Measurements from ENCODE around the gene FBXO11. TPM values are rescaled to one million over a fixed set of nuclear protein-coding genes. Genes with fewer than 3 reads are reported as not detected.

FBXO11 gene
- total RNA-seq, 1 donor from 2014 or later, result 35.8 TPM

DNA sequence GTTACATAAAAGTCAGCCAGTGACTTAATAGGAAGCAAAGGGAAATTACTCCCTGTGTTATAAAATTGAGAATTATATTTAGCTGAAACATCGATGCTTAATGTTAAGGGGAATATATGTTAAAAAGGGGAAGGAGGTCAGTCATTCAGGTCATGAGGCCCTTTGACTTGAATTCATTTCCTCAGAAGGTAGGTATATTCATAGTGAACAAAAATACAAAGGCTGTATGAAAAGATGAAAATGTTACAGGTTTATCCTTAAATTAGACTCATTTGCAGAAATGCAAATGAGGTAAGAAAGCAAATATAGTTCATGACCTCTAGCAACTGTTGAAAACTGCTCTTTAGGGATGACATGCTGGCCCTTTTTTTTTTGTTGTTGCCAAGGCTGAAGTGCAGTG is 102.5 kb downstream of the FBXO11 start:
- intact Hi-C loops (cut with DNase I), result no loop called here
- Histone ChIP-seq H3K4me3 (no peak overlapping the region), H3K9me3 (no peaks in the 10 kb centered on the region), H3K4me1 (no peaks in the 10 kb centered on the region), H3K27ac (no peak overlapping the region), H3K36me3 (peaks cover 9 to 92% of the 10 kb centered on the region in 2 donors), H3K27me3 (no peaks in the 10 kb centered on the region)
- TF ChIP-seq, protein P1, sequence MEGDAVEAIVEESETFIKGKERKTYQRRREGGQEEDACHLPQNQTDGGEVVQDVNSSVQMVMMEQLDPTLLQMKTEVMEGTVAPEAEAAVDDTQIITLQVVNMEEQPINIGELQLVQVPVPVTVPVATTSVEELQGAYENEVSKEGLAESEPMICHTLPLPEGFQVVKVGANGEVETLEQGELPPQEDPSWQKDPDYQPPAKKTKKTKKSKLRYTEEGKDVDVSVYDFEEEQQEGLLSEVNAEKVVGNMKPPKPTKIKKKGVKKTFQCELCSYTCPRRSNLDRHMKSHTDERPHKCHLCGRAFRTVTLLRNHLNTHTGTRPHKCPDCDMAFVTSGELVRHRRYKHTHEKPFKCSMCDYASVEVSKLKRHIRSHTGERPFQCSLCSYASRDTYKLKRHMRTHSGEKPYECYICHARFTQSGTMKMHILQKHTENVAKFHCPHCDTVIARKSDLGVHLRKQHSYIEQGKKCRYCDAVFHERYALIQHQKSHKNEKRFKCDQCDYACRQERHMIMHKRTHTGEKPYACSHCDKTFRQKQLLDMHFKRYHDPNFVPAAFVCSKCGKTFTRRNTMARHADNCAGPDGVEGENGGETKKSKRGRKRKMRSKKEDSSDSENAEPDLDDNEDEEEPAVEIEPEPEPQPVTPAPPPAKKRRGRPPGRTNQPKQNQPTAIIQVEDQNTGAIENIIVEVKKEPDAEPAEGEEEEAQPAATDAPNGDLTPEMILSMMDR (IDR thresholded peaks at IDR 0.05), result no peak
- no peak for TF ChIP-seq POLR2A (IDR thresholded peaks at IDR 0.05)
- TF ChIP-seq POLR2AphosphoS5 (IDR thresholded peaks at IDR 0.05; ENCODE audit: insufficient read depth in 1 of 2, low read depth in 1 of 2), result no peak
- no peak for DNase-seq (ENCODE audit: extremely low spot score in 2 of 2)

DNA sequence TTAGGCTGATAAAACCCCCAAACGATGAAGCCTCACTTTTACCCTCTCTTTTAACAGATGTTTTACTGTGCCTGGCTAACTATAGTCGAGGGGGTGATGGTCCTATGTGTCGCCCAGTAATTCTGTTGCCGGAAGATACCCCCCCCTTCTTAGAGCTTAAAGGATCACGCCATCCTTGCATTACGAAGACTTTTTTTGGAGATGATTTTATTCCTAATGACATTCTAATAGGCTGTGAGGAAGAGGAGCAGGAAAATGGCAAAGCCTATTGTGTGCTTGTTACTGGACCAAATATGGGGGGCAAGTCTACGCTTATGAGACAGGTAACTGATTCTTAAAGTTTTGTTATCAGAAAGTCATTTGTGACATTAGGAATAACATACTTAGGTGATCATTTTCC is 102.9 kb downstream of the FBXO11 start:
- Histone ChIP-seq H3K4me3 (no peak overlapping the region), H3K36me3 (peaks cover 9 to 91% of the 10 kb centered on the region in 2 donors), H3K9me3 (no peaks in the 10 kb centered on the region), H3K4me1 (no peaks in the 10 kb centered on the region), H3K27me3 (no peaks in the 10 kb centered on the region), H3K27ac (no peak overlapping the region)
- no peak for DNase-seq (ENCODE audit: extremely low spot score in 2 of 2)
- intact Hi-C loops (cut with DNase I), result no loop called here
- TF ChIP-seq, protein P1 (IDR thresholded peaks at IDR 0.05), result no peak
- no peak for TF ChIP-seq POLR2AphosphoS5 (IDR thresholded peaks at IDR 0.05; ENCODE audit: insufficient read depth in 1 of 2, low read depth in 1 of 2)
- no peak for TF ChIP-seq POLR2A (IDR thresholded peaks at IDR 0.05)

DNA sequence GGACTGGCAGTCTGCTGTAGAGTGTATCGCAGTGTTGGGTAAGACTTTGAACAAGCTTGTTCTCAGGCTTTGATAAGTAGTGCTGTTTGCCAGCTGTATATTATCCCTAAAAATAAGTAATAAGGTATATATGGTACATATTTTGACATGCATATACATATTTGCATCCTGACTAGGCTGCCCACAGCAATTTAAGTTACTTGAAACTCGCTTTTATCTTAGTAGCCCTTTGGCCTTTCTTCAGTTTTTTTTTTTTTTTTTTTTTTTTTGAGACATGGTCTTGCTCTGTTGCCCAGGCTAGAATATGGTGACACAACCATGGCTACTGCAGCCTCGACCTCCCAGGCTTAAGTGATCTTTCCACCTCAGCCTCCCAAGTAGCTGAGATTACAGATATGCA is 105.2 kb downstream of the FBXO11 start:
- Histone ChIP-seq H3K27ac (no peak overlapping the region), H3K27me3 (no peaks in the 10 kb centered on the region), H3K4me1 (no peaks in the 10 kb centered on the region), H3K36me3 (peaks cover 9 to 90% of the 10 kb centered on the region in 2 donors), H3K4me3 (no peak overlapping the region), H3K9me3 (no peaks in the 10 kb centered on the region)
- intact Hi-C loops (cut with DNase I), result no loop called here
- DNase-seq (ENCODE audit: extremely low spot score in 2 of 2), result no peak
- TF ChIP-seq, protein P1 (IDR thresholded peaks at IDR 0.05), result no peak
- TF ChIP-seq POLR2A (IDR thresholded peaks at IDR 0.05) (no peak), POLR2AphosphoS5 (IDR thresholded peaks at IDR 0.05; ENCODE audit: insufficient read depth in 1 of 2, low read depth in 1 of 2) (no peak)

DNA sequence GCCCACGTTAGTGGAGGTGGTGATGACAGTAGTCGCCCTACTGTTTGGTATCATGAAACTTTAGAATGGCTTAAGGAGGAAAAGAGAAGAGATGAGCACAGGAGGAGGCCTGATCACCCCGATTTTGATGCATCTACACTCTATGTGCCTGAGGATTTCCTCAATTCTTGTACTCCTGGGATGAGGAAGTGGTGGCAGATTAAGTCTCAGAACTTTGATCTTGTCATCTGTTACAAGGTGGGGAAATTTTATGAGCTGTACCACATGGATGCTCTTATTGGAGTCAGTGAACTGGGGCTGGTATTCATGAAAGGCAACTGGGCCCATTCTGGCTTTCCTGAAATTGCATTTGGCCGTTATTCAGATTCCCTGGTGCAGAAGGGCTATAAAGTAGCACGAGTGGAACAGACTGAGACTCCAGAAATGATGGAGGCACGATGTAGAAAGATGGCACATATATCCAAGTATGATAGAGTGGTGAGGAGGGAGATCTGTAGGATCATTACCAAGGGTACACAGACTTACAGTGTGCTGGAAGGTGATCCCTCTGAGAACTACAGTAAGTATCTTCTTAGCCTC is 107.2 kb downstream of the FBXO11 start:
- Histone ChIP-seq H3K36me3 (peaks cover 9 to 89% of the 10 kb centered on the region in 2 donors), H3K4me3 (no peak overlapping the region), H3K9me3 (no peaks in the 10 kb centered on the region), H3K27ac (no peak overlapping the region), H3K27me3 (no peaks in the 10 kb centered on the region), H3K4me1 (no peaks in the 10 kb centered on the region)
- DNase-seq (ENCODE audit: extremely low spot score in 2 of 2), result no peak
- TF ChIP-seq, protein P1 (IDR thresholded peaks at IDR 0.05), result no peak
- TF ChIP-seq POLR2AphosphoS5 (IDR thresholded peaks at IDR 0.05; ENCODE audit: insufficient read depth in 1 of 2, low read depth in 1 of 2) (no peak), POLR2A (IDR thresholded peaks at IDR 0.05) (no peak)
- intact Hi-C loops (cut with DNase I), result no loop called here

DNA sequence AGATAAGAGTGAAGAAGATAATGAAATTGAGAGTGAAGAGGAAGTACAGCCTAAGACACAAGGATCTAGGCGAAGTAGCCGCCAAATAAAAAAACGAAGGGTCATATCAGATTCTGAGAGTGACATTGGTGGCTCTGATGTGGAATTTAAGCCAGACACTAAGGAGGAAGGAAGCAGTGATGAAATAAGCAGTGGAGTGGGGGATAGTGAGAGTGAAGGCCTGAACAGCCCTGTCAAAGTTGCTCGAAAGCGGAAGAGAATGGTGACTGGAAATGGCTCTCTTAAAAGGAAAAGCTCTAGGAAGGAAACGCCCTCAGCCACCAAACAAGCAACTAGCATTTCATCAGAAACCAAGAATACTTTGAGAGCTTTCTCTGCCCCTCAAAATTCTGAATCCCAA is 107.7 kb downstream of the FBXO11 start:
- H3K36me3 ChIP-seq, result peaks cover 5 to 89% of the 10 kb centered on the region in 2 donors
- H3K27ac ChIP-seq, result no peak overlapping the region
- no peaks in the 10 kb centered on the region for H3K4me1 ChIP-seq
- no peak for DNase-seq (ENCODE audit: extremely low spot score in 2 of 2)
- no peaks in the 10 kb centered on the region for H3K27me3 ChIP-seq
- TF ChIP-seq, protein P1 (IDR thresholded peaks at IDR 0.05), result no peak
- TF ChIP-seq POLR2AphosphoS5 (IDR thresholded peaks at IDR 0.05; ENCODE audit: insufficient read depth in 1 of 2, low read depth in 1 of 2), result no peak
- no peaks in the 10 kb centered on the region for H3K9me3 ChIP-seq
- intact Hi-C loops (cut with DNase I), result no loop called here
- H3K4me3 ChIP-seq, result no peak overlapping the region
